Loucy (cell line): ENCODE results near the gene DIP2B.

Experiments used
- H2AFZ ChIP-seq: fragments of 200-600 bp; sonication (generic); 2 replicates; pipeline ENCODE4 v1.6.0; 2016; ENCODE audit warnings: antibody characterized with exemption, mild to moderate bottlenecking, low read length, moderate library complexity
- H3F3A ChIP-seq: fragments of 200-600 bp; 2 replicates; pipeline ENCODE4 v1.6.0; 2016; ENCODE audit warnings: antibody characterized with exemption, low read depth, mild to moderate bottlenecking
- H3K27me3 ChIP-seq: fragments of 200-600 bp; sonication (generic); 2 replicates; pipeline ENCODE4 v1.6.1; 2014; ENCODE audit warnings: low read length, mild to moderate bottlenecking; ENCODE audit not compliant: insufficient read depth, poor library complexity, severe bottlenecking
- H3K36me3 ChIP-seq: fragments of 200-600 bp; sonication (generic); 2 replicates; pipeline ENCODE4 v1.6.1; 2016; ENCODE audit warnings: low read length; ENCODE audit not compliant: insufficient read depth
- H3K4me1 ChIP-seq: fragments of 200-600 bp; sonication (generic); 2 replicates; pipeline ENCODE4 v1.5.1; 2014; ENCODE audit warnings: low read length, mild to moderate bottlenecking; ENCODE audit not compliant: insufficient read depth, poor library complexity, severe bottlenecking
- H3K4me2 ChIP-seq: fragments of 200-600 bp; sonication (generic); 2 replicates; pipeline ENCODE4 v1.6.0; 2014; ENCODE audit warnings: antibody characterized with exemption, low read length, low read depth, mild to moderate bottlenecking; ENCODE audit not compliant: poor library complexity, severe bottlenecking
- H3K4me3 ChIP-seq: fragments of 200-600 bp; sonication (generic); 2 replicates; pipeline ENCODE4 v1.5.1; 2014; ENCODE audit warnings: low read length, mild to moderate bottlenecking, mixed read lengths; ENCODE audit not compliant: poor library complexity, severe bottlenecking
- H3K79me2 ChIP-seq: fragments of 200-600 bp; sonication (generic); 2 replicates; pipeline ENCODE4 v1.6.1; 2014; ENCODE audit warnings: low read length; ENCODE audit not compliant: insufficient read depth
- H3K9ac ChIP-seq: fragments of 200-600 bp; sonication (generic); 2 replicates; pipeline ENCODE4 v1.6.0; 2014; ENCODE audit warnings: mild to moderate bottlenecking, low read depth, low read length, moderate library complexity; ENCODE audit not compliant: poor library complexity, severe bottlenecking
- H3K9me2 ChIP-seq: fragments of 200-600 bp; sonication (generic); replicated peaks from 2 replicates; pipeline ENCODE4 v1.6.1; 2016; ENCODE audit warnings: low read depth, low read length, mixed read lengths
- H3K9me3 ChIP-seq: fragments of 200-600 bp; sonication (generic); 2 replicates; pipeline ENCODE4 v1.6.1; 2014; ENCODE audit warnings: mild to moderate bottlenecking, antibody characterized with exemption, low read length, low read depth; ENCODE audit not compliant: insufficient read depth
- H4K20me1 ChIP-seq: fragments of 200-600 bp; sonication (generic); 2 replicates; pipeline ENCODE4 v1.6.0; 2014; ENCODE audit warnings: antibody characterized with exemption, low read length, mild to moderate bottlenecking; ENCODE audit not compliant: insufficient read depth, poor library complexity, severe bottlenecking
- EZH2phosphoT487 ChIP-seq: fragments of 200-600 bp; IDR thresholded peaks from 2 replicates; pipeline ENCODE4 v1.6.1; 2018; ENCODE audit warnings: antibody characterized with exemption, mild to moderate bottlenecking, moderate library complexity, borderline replicate concordance
- TF ChIP-seq, protein P1 (sequence below): fragments of 200-600 bp; sonication (generic); conservative IDR thresholded peaks from 2 replicates; pipeline ENCODE4 v1.5.1; 2014; ENCODE audit warnings: mild to moderate bottlenecking, antibody characterized with exemption, low read length

The DIP2B gene

DNA sequence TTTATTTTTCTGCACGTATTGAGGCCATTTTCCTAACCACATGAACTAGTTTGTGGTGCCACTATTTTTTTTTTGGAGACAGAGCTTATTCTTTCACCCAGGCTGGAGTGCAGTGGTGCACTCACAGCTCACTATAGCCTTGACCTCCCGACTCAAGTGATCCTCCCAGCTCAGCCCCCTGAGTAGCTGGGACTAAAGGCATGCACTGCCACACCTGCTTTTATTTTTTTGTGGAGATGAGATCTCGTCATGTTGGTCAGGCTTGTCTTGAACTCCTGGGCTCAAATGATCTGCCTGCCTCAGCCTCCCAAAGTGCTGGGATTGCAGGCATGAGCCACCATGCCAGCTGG is 60.1 kb downstream of the DIP2B start:
- peaks cover 13% of the 10 kb centered on the region for H4K20me1 ChIP-seq
- H3K4me3 ChIP-seq: no peak overlapping the region
- H3K4me1 ChIP-seq: peaks cover 15% of the 10 kb centered on the region
- no peak overlapping the region for H2AFZ ChIP-seq
- H3K9ac ChIP-seq: no peak overlapping the region
- no peaks in the 10 kb centered on the region for H3K9me3 ChIP-seq
- no peaks in the 10 kb centered on the region for H3F3A ChIP-seq
- no peaks in the 10 kb centered on the region for H3K27me3 ChIP-seq
- H3K79me2 ChIP-seq: peaks cover 88% of the 10 kb centered on the region
- H3K36me3 ChIP-seq: no peaks in the 10 kb centered on the region
- TF ChIP-seq EZH2phosphoT487: no peak
- TF ChIP-seq, protein P1, sequence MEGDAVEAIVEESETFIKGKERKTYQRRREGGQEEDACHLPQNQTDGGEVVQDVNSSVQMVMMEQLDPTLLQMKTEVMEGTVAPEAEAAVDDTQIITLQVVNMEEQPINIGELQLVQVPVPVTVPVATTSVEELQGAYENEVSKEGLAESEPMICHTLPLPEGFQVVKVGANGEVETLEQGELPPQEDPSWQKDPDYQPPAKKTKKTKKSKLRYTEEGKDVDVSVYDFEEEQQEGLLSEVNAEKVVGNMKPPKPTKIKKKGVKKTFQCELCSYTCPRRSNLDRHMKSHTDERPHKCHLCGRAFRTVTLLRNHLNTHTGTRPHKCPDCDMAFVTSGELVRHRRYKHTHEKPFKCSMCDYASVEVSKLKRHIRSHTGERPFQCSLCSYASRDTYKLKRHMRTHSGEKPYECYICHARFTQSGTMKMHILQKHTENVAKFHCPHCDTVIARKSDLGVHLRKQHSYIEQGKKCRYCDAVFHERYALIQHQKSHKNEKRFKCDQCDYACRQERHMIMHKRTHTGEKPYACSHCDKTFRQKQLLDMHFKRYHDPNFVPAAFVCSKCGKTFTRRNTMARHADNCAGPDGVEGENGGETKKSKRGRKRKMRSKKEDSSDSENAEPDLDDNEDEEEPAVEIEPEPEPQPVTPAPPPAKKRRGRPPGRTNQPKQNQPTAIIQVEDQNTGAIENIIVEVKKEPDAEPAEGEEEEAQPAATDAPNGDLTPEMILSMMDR: no peak
- H3K9me2 ChIP-seq: no peaks in the 10 kb centered on the region
- no peak overlapping the region for H3K4me2 ChIP-seq

DNA sequence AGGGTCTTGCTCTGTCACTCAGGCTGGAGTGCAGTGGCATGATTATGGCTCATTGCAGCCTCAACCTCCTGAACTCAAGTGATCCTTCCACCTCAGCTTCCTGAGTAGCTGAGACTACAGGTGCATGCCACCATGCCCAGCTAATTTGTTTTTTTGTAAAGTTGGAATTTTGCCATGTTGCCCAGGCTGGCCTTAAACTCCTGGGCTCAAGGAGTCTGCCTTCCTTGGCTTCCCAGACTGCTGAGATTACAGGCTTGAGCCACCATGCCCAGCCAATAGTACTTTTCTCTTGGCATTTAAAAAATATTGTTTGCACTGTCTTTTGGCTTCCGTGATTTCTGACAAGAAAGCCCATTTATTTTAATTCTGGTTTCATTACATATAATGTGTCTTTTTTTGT is 61.3 kb downstream of the DIP2B start:
- peaks cover 94% of the 10 kb centered on the region for H3K79me2 ChIP-seq
- no peak overlapping the region for H3K4me3 ChIP-seq
- H3K9ac ChIP-seq: no peak overlapping the region
- H3K27me3 ChIP-seq: no peaks in the 10 kb centered on the region
- peaks cover 13% of the 10 kb centered on the region for H4K20me1 ChIP-seq
- no peak overlapping the region for H3K4me2 ChIP-seq
- no peaks in the 10 kb centered on the region for H3F3A ChIP-seq
- no peaks in the 10 kb centered on the region for H3K36me3 ChIP-seq
- H3K4me1 ChIP-seq: peaks cover 15% of the 10 kb centered on the region
- TF ChIP-seq EZH2phosphoT487: no peak
- TF ChIP-seq, protein P1: no peak
- H3K9me3 ChIP-seq: no peaks in the 10 kb centered on the region
- H3K9me2 ChIP-seq: no peaks in the 10 kb centered on the region
- no peak overlapping the region for H2AFZ ChIP-seq

DNA sequence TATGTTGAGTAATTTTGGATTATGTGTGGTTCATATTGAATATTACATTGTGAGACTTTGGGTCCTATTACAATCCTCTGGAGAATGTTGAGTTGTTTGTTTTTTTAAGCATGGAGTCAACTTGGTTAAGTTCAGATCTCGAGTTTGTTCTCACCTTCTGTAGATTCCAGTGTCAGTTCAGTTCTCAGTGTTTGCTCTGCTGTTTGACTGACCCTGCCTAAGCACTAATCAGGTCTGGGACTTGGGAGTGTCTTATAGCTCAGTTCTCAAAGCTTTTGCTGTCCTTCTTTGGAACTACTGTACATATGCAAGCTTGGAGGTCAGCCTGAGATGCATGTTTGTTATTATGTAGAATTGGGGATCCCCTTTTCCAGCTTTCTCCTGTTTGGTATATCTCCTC is 63.1 kb downstream of the DIP2B start:
- Histone ChIP-seq H3K9me3 (no peaks in the 10 kb centered on the region), H2AFZ (no peak overlapping the region), H3K79me2 (peaks cover 94% of the 10 kb centered on the region), H3K4me1 (peaks cover 15% of the 10 kb centered on the region), H3K9ac (no peak overlapping the region), H3K36me3 (no peaks in the 10 kb centered on the region), H3K4me3 (no peak overlapping the region), H3F3A (no peaks in the 10 kb centered on the region), H4K20me1 (peaks cover 18% of the 10 kb centered on the region), H3K9me2 (no peaks in the 10 kb centered on the region), H3K27me3 (no peaks in the 10 kb centered on the region), H3K4me2 (no peak overlapping the region)
- no peak for TF ChIP-seq EZH2phosphoT487
- TF ChIP-seq, protein P1: no peak
